Ovary (tissue), 9 donors: ENCODE measurements around the gene CCDC184. TPM values are rescaled to one million over a fixed set of nuclear protein-coding genes. Genes with fewer than 3 reads are reported as not detected.

Experiments
- DNase-seq, 5 donors: peaks; one replicate each; pipeline ENCODE4 v3.0.0-alpha.2; 2019 to 2020
- H3K27ac ChIP-seq, 2 donors: fragments of 200-600 bp; one replicate each; pipeline versions ENCODE4 v1.5.1 to v1.8.0; 2019 to 2022
- H3K27me3 ChIP-seq: fragments of 200-600 bp; one replicate; pipeline ENCODE4 v1.8.0; 2022
- H3K36me3 ChIP-seq: fragments of 200-600 bp; sonication (generic); one replicate; pipeline ENCODE4 v1.5.1; 2019
- H3K4me1 ChIP-seq: one replicate; pipeline ENCODE4 v1.8.1; 2013; ENCODE audit warnings: mild to moderate bottlenecking, moderate library complexity; ENCODE audit not compliant: insufficient read depth
- H3K4me3 ChIP-seq: fragments of 200-600 bp; sonication (generic); one replicate; pipeline ENCODE4 v1.5.1; 2017
- H3K9me3 ChIP-seq, 2 donors: fragments of 200-600 bp in 1 of 2; sonication (generic) in 1 of 2; one replicate each; pipeline versions ENCODE4 v1.5.1 to v1.8.1; 2013 to 2019; ENCODE audit warnings: mild to moderate bottlenecking in 1 of 2, moderate library complexity in 1 of 2
- EP300 ChIP-seq: sonication (generic); formaldehyde crosslinking; IDR thresholded peaks from one replicate; pipeline ENCODE4 v1.6.1; 2017; ENCODE audit warnings: antibody characterized with exemption
- POLR2A ChIP-seq: fragments of 450-650 bp; IDR thresholded peaks from one replicate; pipeline ENCODE4 v1.6.1; 2017; ENCODE audit warnings: antibody characterized with exemption, mild to moderate bottlenecking, moderate library complexity
- WGBS, 3 donors: extraction: QIAGEN DNeasy Blood & Tissue Kit in 1 of 3; methylation state at CpG; one replicate each; pipeline versions ENCODE4 v1.1.5 to v1.1.7; 2013 to 2017; 5-methylcytosine and 5-hydroxymethylcytosine counted together
- intact Hi-C, 4 donors: fragments of 100-400 bp; cut with DNase I; formaldehyde crosslinking; loops; one replicate each; pipeline versions ENCODE4 v1.11.0 to v1.15.1; 2022 to 2023
- polyA plus RNA-seq, 2 donors: library from polyadenylated mRNA; stranded (reverse); fragments of 200-250 nt in 1 of 2; fragments of 350-450 nt in 1 of 2; fragmentation: Illumina TruSeq in 1 of 2; extraction: RNeasy Lipid Tissue Mini Kit (QIAGEN cat#74804) in 1 of 2; gene quantifications; one replicate each; pipeline ENCODE4 v1.2.3, GENCODE V29; 2013 to 2014
- total RNA-seq, 7 donors: library from RNA; depleted of rRNA in 2 of 7; stranded (reverse); fragments of >200 nt in 2 of 7; fragmentation: NEBNext Ultra II Directional in 3 of 7; extraction: Animal tissue kit (Norgen Biotek cat#: 25700) in 3 of 7; gene quantifications; one replicate each; pipeline versions ENCODE4 v1.1.0 to v1.2.4, GENCODE V29; 2016 to 2023
- TF ChIP-seq, protein P1 (sequence below), 3 donors: fragments of 450-650 bp in 2 of 3; fragments of 200-600 bp in 1 of 3; IDR thresholded peaks; one replicate each; pipeline versions ENCODE4 v1.5.1 to v1.8.0; 2016 to 2022; ENCODE audit warnings: antibody characterized with exemption in 3 of 3, mild to moderate bottlenecking in 1 of 3
- donor health status: DM: no; HTN: no; CAD: no; lungs with moderate emphysema.
- donor health status: DM: no; HTN: no; CAD: no.
- donor health status: Bipolar disorder and iron deficiency.
- donor health status: DM: yes; HTN: yes; CAD: no.
- donor health status: DM: no; HTN: no; CAD: no.
- donor health status: DM: yes; HTN: yes; CAD: no.

CCDC184 gene
- total and polyA plus RNA-seq, 9 donors, result 3.4 to 16.6 (median 6.0) TPM

DNA sequence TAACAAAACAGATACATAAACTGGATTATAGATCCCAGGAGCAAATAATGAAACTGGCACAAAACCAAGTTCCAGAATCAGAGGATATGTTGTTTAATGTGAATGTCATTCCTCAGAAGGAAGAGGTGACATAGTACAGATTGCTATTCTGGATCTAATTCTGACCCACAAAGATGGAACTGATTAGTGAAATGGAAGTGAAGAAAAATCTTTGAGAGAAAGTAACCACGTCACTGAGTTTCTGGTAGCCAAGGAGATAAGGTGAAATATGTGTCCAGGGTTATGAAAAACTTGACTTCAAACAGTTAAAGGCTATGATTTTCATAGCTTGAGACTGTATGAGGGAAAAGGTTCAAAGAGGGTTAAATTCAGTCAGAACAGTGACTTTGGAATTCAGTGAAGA is 11.4 kb downstream of the CCDC184 start:
- intact Hi-C loops, result loop anchor here in 1 of 4 donors (10.0 kb wide), 1 partner anchor 260 kb away; no protein-coding TSS in a partner anchor
- Histone ChIP-seq H3K9me3 (no peaks in the 10 kb centered on the region), H3K4me3 (no peak overlapping the region), H3K36me3 (no peaks in the 10 kb centered on the region), H3K27me3 (no peaks in the 10 kb centered on the region), H3K4me1 (peaks cover 1% of the 10 kb centered on the region), H3K27ac (no peak overlapping the region)
- TF ChIP-seq EP300, result no peak
- TF ChIP-seq, protein P1, sequence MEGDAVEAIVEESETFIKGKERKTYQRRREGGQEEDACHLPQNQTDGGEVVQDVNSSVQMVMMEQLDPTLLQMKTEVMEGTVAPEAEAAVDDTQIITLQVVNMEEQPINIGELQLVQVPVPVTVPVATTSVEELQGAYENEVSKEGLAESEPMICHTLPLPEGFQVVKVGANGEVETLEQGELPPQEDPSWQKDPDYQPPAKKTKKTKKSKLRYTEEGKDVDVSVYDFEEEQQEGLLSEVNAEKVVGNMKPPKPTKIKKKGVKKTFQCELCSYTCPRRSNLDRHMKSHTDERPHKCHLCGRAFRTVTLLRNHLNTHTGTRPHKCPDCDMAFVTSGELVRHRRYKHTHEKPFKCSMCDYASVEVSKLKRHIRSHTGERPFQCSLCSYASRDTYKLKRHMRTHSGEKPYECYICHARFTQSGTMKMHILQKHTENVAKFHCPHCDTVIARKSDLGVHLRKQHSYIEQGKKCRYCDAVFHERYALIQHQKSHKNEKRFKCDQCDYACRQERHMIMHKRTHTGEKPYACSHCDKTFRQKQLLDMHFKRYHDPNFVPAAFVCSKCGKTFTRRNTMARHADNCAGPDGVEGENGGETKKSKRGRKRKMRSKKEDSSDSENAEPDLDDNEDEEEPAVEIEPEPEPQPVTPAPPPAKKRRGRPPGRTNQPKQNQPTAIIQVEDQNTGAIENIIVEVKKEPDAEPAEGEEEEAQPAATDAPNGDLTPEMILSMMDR (IDR thresholded peaks at IDR 0.05), result no peak
- no peak for TF ChIP-seq POLR2A
- WGBS, 3 donors, result 59 to 73% (median 69%) methylated on average over 1 of the region's 1 CpG
- DNase-seq, result no peak

DNA sequence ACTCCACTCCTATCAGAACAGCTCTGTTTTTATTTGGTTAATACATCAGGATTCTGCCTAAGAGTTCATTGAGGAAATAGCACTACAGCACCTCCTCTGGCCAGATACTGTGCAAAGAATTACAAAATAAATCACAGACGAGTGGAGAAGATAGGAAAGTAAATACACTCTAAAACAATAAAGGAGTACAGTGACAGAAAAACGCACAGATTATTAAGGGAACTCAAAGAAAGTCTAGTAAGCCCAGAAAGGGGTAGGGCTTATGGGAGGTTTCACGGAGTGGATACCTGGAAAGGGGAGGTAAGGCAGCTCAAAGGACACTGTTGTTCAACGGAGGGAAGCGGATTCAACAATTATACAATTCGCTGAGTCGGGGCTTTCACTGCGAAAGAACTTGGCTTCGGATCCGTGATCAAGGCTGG is 14.1 kb downstream of the CCDC184 start:
- DNase-seq, result peak in 1 of 5 donors; percentile 47
- intact Hi-C loops, result loop anchor here in 1 of 4 donors (10.0 kb wide), 1 partner anchor 257 kb away; no protein-coding TSS in a partner anchor

DNA sequence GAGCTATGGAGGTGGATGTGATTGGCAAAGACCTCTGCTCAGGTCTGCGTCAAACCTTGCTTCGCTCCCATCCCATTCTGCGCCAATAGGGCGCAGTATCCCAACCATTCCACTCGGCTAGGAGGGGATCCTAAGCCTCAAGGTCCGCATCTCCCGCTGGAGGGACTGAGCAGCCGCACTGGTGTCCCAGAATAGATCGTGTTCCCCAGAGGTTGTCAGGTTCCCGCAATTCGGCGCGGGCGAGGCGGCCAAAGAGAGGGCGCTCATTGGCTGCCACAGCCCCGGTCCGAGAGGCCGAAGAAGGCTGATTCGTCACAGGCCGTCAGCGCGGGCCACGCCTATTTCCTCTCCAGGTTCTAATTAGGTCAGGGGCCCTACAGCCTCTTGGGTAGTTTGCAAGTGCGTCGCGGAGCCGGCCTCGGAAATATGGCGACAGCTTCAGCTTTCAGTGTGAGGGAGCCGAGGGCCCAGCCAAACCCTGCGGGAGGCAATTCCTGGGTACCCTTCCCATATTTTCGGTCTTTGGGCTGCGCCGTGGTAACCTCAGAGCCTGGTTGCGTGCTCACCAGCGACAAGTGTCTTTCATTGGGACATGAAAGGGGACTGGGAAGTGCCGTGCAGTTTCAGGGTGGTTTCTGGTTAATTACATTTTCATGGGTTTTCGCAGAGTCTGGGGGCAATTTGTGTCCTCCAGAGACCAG is 14.7 kb downstream of the CCDC184 start:
- Histone ChIP-seq H3K9me3 (no peaks in the 10 kb centered on the region), H3K27ac (peak overlapping the region; percentile 94 to 98), H3K36me3 (no peaks in the 10 kb centered on the region), H3K27me3 (no peaks in the 10 kb centered on the region), H3K4me1 (peaks cover 6% of the 10 kb centered on the region), H3K4me3 (peak overlapping the region; percentile 81)
- WGBS, 3 donors, result 3 to 10% (median 4%) methylated on average over 38 to 39 of the region's 39 CpGs
- peak; percentile 93 to 97 (median 96) for DNase-seq
- TF ChIP-seq, protein P1 (IDR thresholded peaks at IDR 0.05), result peak in 2 of 3 donors; percentile 6 to 27
- peak; percentile 47 for TF ChIP-seq EP300
- TF ChIP-seq POLR2A, result peak; percentile 91
- intact Hi-C loops, result loop anchor here in 1 of 4 donors (10.0 kb wide), 1 partner anchor 257 kb away; no protein-coding TSS in a partner anchor

More for the DNA sequence above, 14.1 kb downstream of the CCDC184 start:
- Histone ChIP-seq H3K36me3 (no peaks in the 10 kb centered on the region), H3K4me3 (peak overlapping the region; percentile 81), H3K9me3 (no peaks in the 10 kb centered on the region), H3K4me1 (peaks cover 6% of the 10 kb centered on the region), H3K27ac (peak overlapping the region; percentile 94 to 98), H3K27me3 (no peaks in the 10 kb centered on the region)
- no peak for TF ChIP-seq POLR2A
- TF ChIP-seq, protein P1 (IDR thresholded peaks at IDR 0.05), result peak; percentile 9 to 63 (median 49)
- WGBS, 3 donors, result 1 to 5% (median 5%) methylated on average over 10 of the region's 10 CpGs

DNA sequence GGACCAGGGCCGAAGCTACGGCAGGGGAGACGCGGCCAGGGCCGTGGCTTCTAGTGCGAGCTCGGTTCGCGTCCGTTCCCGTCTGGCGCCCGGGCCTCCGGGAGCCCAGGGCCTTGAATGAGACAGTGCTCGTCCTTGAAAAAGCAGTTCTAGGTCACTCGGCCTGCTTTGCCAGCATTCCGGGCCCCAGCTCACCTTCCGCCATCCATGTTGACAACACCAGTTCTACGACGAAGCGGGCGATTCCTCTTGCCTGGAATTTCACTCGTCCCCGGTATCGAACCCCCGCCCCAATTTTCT is 15.2 kb downstream of the CCDC184 start:
- 8 to 22% (median 13%) methylated on average over 26 of the region's 26 CpGs for WGBS, 3 donors
- peaks cover 6% of the 10 kb centered on the region for H3K4me1 ChIP-seq
- peak overlapping the region; percentile 94 to 98 for H3K27ac ChIP-seq
- intact Hi-C loops, result loop anchor here in 1 of 4 donors (10.0 kb wide), 1 partner anchor 256 kb away; no protein-coding TSS in a partner anchor
- no peaks in the 10 kb centered on the region for H3K36me3 ChIP-seq
- H3K27me3 ChIP-seq, result no peaks in the 10 kb centered on the region
- DNase-seq, result peak; percentile 58 to 78 (median 67)
- TF ChIP-seq POLR2A, result no peak
- TF ChIP-seq EP300, result no peak
- TF ChIP-seq, protein P1 (IDR thresholded peaks at IDR 0.05), result no peak
- H3K9me3 ChIP-seq, result no peaks in the 10 kb centered on the region
- H3K4me3 ChIP-seq, result peak overlapping the region; percentile 81
